DND-41 (cell line): Measurements from ENCODE around the gene DHCR24.

Experiments
- ATAC-seq: fragments of 200-7000 bp; cut with Tn5 transposase; 3 replicates; pipeline ENCODE4 v1.9.1; 2021; ENCODE audit warnings: low read depth; ENCODE audit not compliant: insufficient read depth
- DNase-seq: peaks from one replicate; pipeline ENCODE4 v3.0.0-alpha.2; 2020
- H2AFZ ChIP-seq: 2 replicates; pipeline ENCODE4 v1.6.0; 2012; ENCODE audit warnings: low read depth, low read length
- H3K27ac ChIP-seq: 2 replicates; pipeline ENCODE4 v1.5.1; 2012; ENCODE audit warnings: low read length, inconsistent platforms
- H3K27me3 ChIP-seq: fragments of 200-600 bp; sonication (generic); 2 replicates; pipeline ENCODE4 v1.6.0; 2012; ENCODE audit warnings: low read length, mild to moderate bottlenecking, inconsistent platforms; ENCODE audit not compliant: insufficient read depth, poor library complexity
- H3K36me3 ChIP-seq: 2 replicates; pipeline ENCODE4 v1.5.1; 2012; ENCODE audit warnings: low read length, inconsistent platforms; ENCODE audit not compliant: insufficient read depth
- H3K4me1 ChIP-seq: 2 replicates; pipeline ENCODE4 v1.5.1; 2012; ENCODE audit warnings: mild to moderate bottlenecking, low read length; ENCODE audit not compliant: insufficient read depth
- H3K4me2 ChIP-seq: 2 replicates; pipeline ENCODE4 v1.6.0; 2012; ENCODE audit warnings: mild to moderate bottlenecking, moderate library complexity, low read length, inconsistent platforms; ENCODE audit not compliant: insufficient read depth
- H3K4me3 ChIP-seq, 2 experiments: fragments of 200-600 bp in 1 of 2; shearing (Covaris generic) in 1 of 2; 2 replicates each; pipeline ENCODE4 v1.5.1; 2012 to 2016; ENCODE audit warnings: inconsistent platforms in 2 of 2, low read length in 2 of 2, mild to moderate bottlenecking in 2 of 2, low read depth in 1 of 2, moderate library complexity in 1 of 2
- H3K79me2 ChIP-seq: 2 replicates; pipeline ENCODE4 v1.6.0; 2012; ENCODE audit warnings: low read length, inconsistent platforms; ENCODE audit not compliant: insufficient read depth
- H3K9ac ChIP-seq: 2 replicates; pipeline ENCODE4 v1.6.0; 2012; ENCODE audit warnings: low read depth, mild to moderate bottlenecking, inconsistent platforms, low read length, moderate library complexity
- H3K9me3 ChIP-seq: 2 replicates; pipeline ENCODE4 v1.5.1; 2012; ENCODE audit warnings: low read length, moderate library complexity, mild to moderate bottlenecking, inconsistent platforms; ENCODE audit not compliant: insufficient read depth, severe bottlenecking
- H4K20me1 ChIP-seq: 2 replicates; pipeline ENCODE4 v1.6.0; 2012; ENCODE audit warnings: low read length; ENCODE audit not compliant: insufficient read depth
- CTCF ChIP-seq: IDR thresholded peaks from 2 replicates; pipeline ENCODE4 v1.5.1; 2012; ENCODE audit warnings: borderline replicate concordance, low read length, moderate library complexity, mild to moderate bottlenecking; ENCODE audit not compliant: poor library complexity, severe bottlenecking; ENCODE audit errors: extremely low read depth
- EZH2 ChIP-seq: IDR thresholded peaks from 3 replicates; pipeline ENCODE4 v1.6.1; 2012; ENCODE audit warnings: borderline replicate concordance, low read depth, mild to moderate bottlenecking, moderate library complexity, low read length, inconsistent platforms; ENCODE audit not compliant: severe bottlenecking

Gene DHCR24

GRCh38 chr1:54904476-54905048, 17.6 kb upstream of the DHCR24 start:
- Histone ChIP-seq H4K20me1 (no peaks in the 10 kb centered on the region), H3K79me2 (no peaks in the 10 kb centered on the region), H3K4me2 (no peak overlapping the region), H3K27me3 (peaks cover 9% of the 10 kb centered on the region), H3K27ac (no peak overlapping the region), H2AFZ (no peak overlapping the region), H3K9ac (no peak overlapping the region), H3K36me3 (no peaks in the 10 kb centered on the region), H3K9me3 (no peaks in the 10 kb centered on the region), H3K4me1 (no peaks in the 10 kb centered on the region), H3K4me3 (no peak overlapping the region)
- TF ChIP-seq EZH2 (no peak), CTCF (no peak)
- DNase-seq (no peak), ATAC-seq (no peak)

- DNase-seq (no peak), ATAC-seq (no peak)
- H3K27ac ChIP-seq: no peak overlapping the region
- no peaks in the 10 kb centered on the region for H3K79me2 ChIP-seq
- no peaks in the 10 kb centered on the region for H3K36me3 ChIP-seq
- no peak overlapping the region for H3K9ac ChIP-seq
- H3K4me2 ChIP-seq: no peak overlapping the region
- no peak for TF ChIP-seq EZH2
- H2AFZ ChIP-seq: no peak overlapping the region
- H3K27me3 ChIP-seq: no peaks in the 10 kb centered on the region
- H3K4me1 ChIP-seq: no peaks in the 10 kb centered on the region
- H4K20me1 ChIP-seq: no peaks in the 10 kb centered on the region
- no peak overlapping the region for H3K4me3 ChIP-seq
- no peaks in the 10 kb centered on the region for H3K9me3 ChIP-seq
These were observed 7.3 kb upstream of the DHCR24 start for GRCh38 chr1:54894271-54894670.

- ATAC-seq (no peak), DNase-seq (no peak)
- Histone ChIP-seq H3K4me1 (peaks cover 9% of the 10 kb centered on the region), H3K36me3 (no peaks in the 10 kb centered on the region), H3K27me3 (no peaks in the 10 kb centered on the region), H3K79me2 (peaks cover 1% of the 10 kb centered on the region; the same call in 1 of the 2 replicates), H3K9me3 (no peaks in the 10 kb centered on the region), H3K27ac (no peak overlapping the region), H3K9ac (no peak overlapping the region), H3K4me3 (no peak overlapping the region), H4K20me1 (no peaks in the 10 kb centered on the region), H3K4me2 (no peak overlapping the region), H2AFZ (no peak overlapping the region)
- no peak for TF ChIP-seq EZH2
- TF ChIP-seq CTCF: no peak
These were observed 5.6 kb upstream of the DHCR24 start for GRCh38 chr1:54892586-54892985.

- H3K9ac ChIP-seq: no peak overlapping the region
- H2AFZ ChIP-seq: no peak overlapping the region
- H3K9me3 ChIP-seq: no peaks in the 10 kb centered on the region
- H3K4me2 ChIP-seq: no peak overlapping the region
- H3K4me3 ChIP-seq: no peak overlapping the region
- H3K27ac ChIP-seq: no peak overlapping the region
- peaks cover 33% of the 10 kb centered on the region for H3K4me1 ChIP-seq
- H3K79me2 ChIP-seq: peaks cover 32% of the 10 kb centered on the region
- H4K20me1 ChIP-seq: peaks cover 23% of the 10 kb centered on the region
- DNase-seq (no peak), ATAC-seq (no peak)
- H3K27me3 ChIP-seq: no peaks in the 10 kb centered on the region
- no peak for TF ChIP-seq EZH2
- no peak for TF ChIP-seq CTCF
- peaks cover 22% of the 10 kb centered on the region for H3K36me3 ChIP-seq
These were observed 2.2 kb upstream of the DHCR24 start for GRCh38 chr1:54889132-54889725.
